Hepatocyte (in vitro differentiated cells): ENCODE measurements around the gene KXD1. TPM values are rescaled to one million over a fixed set of nuclear protein-coding genes. Genes with fewer than 3 reads are reported as not detected.

Source experiments
- DNase-seq: peaks from one replicate; pipeline ENCODE4 v3.0.0-alpha.2; 2016; ENCODE audit warnings: low spot score
- H2AFZ ChIP-seq: fragments of 200-600 bp; sonication (generic); 2 replicates; pipeline ENCODE4 v1.6.0; 2016; ENCODE audit warnings: antibody characterized with exemption, mild to moderate bottlenecking
- H3K27ac ChIP-seq: fragments of 200-600 bp; sonication (generic); 2 replicates; pipeline ENCODE4 v1.5.1; 2016; ENCODE audit warnings: mild to moderate bottlenecking
- H3K27me3 ChIP-seq: fragments of 200-600 bp; sonication (generic); 2 replicates; pipeline ENCODE4 v1.6.1; 2016
- H3K36me3 ChIP-seq: fragments of 200-600 bp; sonication (generic); replicated peaks from 2 replicates; pipeline ENCODE4 v1.5.1; 2016; ENCODE audit warnings: low read depth; ENCODE audit not compliant: insufficient read depth
- H3K4me1 ChIP-seq: fragments of 200-600 bp; sonication (generic); 2 replicates; pipeline ENCODE4 v1.5.1; 2016; ENCODE audit warnings: mild to moderate bottlenecking, moderate library complexity; ENCODE audit not compliant: insufficient read depth
- H3K4me2 ChIP-seq: fragments of 200-600 bp; sonication (generic); 2 replicates; pipeline ENCODE4 v1.6.0; 2016
- H3K4me3 ChIP-seq: fragments of 200-600 bp; sonication (generic); 2 replicates; pipeline ENCODE4 v1.5.1; 2016; ENCODE audit warnings: mild to moderate bottlenecking
- H3K79me2 ChIP-seq: fragments of 200-600 bp; sonication (generic); 2 replicates; pipeline ENCODE4 v1.6.0; 2017; ENCODE audit warnings: mild to moderate bottlenecking
- H3K9me2 ChIP-seq: fragments of 200-600 bp; sonication (generic); replicated peaks from 2 replicates; pipeline ENCODE4 v1.6.0; 2017; ENCODE audit warnings: mild to moderate bottlenecking; ENCODE audit not compliant: insufficient read depth
- H3K9me3 ChIP-seq: fragments of 200-600 bp; sonication (generic); 2 replicates; pipeline ENCODE4 v1.5.1; 2016; ENCODE audit warnings: low read depth, mild to moderate bottlenecking
- H4K20me1 ChIP-seq: fragments of 200-600 bp; sonication (generic); 2 replicates; pipeline ENCODE4 v1.6.0; 2016; ENCODE audit warnings: mild to moderate bottlenecking; ENCODE audit not compliant: insufficient read depth, poor library complexity, severe bottlenecking
- EZH2 ChIP-seq: fragments of 200-600 bp; sonication (generic); IDR thresholded peaks from 2 replicates; pipeline ENCODE4 v1.6.1; 2016; ENCODE audit warnings: antibody characterized with exemption, mild to moderate bottlenecking, borderline replicate concordance
- EZH2phosphoT487 ChIP-seq: fragments of 200-600 bp; sonication (generic); IDR thresholded peaks from one replicate; pipeline ENCODE4 v1.6.1; 2018; ENCODE audit warnings: antibody characterized with exemption, mild to moderate bottlenecking, low read depth, moderate library complexity; ENCODE audit not compliant: unreplicated experiment, severe bottlenecking
- WGBS: methylation state at CpG from one replicate; pipeline ENCODE4 v1.1.6; 2016; ENCODE audit warnings: low lambda C conversion rate; ENCODE audit errors: missing lambda C conversion rate; 5-methylcytosine and 5-hydroxymethylcytosine counted together
- polyA plus RNA-seq: library from polyadenylated mRNA; unstranded; fragments of >200 nt; fragmentation: Nextera tagmentation; extraction: Ambion mirVana; gene quantifications from 2 replicates; pipeline ENCODE4 v1.2.1, GENCODE V29; 2016
- total RNA-seq: library from RNA; depleted of rRNA; stranded (reverse); fragments of >200 nt; gene quantifications from 2 replicates; pipeline ENCODE4 v1.2.3, GENCODE V29; 2014
- TF ChIP-seq, protein P1 (sequence below): fragments of 200-600 bp; sonication (generic); IDR thresholded peaks from 2 replicates; pipeline ENCODE4 v1.5.1; 2016; ENCODE audit warnings: antibody characterized with exemption, mild to moderate bottlenecking; ENCODE audit not compliant: poor library complexity

The KXD1 gene
- total and polyA plus RNA-seq, 2 experiments from 2014 or later, result 76.3 to 89.2 TPM

- no peaks in the 10 kb centered on the region for H3K27me3 ChIP-seq
- no peak overlapping the region for H3K27ac ChIP-seq
- H3K4me3 ChIP-seq, result no peak overlapping the region
- H4K20me1 ChIP-seq, result peaks cover 2% of the 10 kb centered on the region
- H3K9me3 ChIP-seq, result no peaks in the 10 kb centered on the region
- no peak overlapping the region for H2AFZ ChIP-seq
- no peak overlapping the region for H3K4me2 ChIP-seq
- no peak for DNase-seq
- 85% methylated on average over 14 of the region's 14 CpGs for WGBS
- H3K4me1 ChIP-seq, result peaks cover 6% of the 10 kb centered on the region
- H3K9me2 ChIP-seq, result no peaks in the 10 kb centered on the region
- H3K79me2 ChIP-seq, result peaks cover 32% of the 10 kb centered on the region
- H3K36me3 ChIP-seq, result no peaks in the 10 kb centered on the region
- TF ChIP-seq, protein P1, sequence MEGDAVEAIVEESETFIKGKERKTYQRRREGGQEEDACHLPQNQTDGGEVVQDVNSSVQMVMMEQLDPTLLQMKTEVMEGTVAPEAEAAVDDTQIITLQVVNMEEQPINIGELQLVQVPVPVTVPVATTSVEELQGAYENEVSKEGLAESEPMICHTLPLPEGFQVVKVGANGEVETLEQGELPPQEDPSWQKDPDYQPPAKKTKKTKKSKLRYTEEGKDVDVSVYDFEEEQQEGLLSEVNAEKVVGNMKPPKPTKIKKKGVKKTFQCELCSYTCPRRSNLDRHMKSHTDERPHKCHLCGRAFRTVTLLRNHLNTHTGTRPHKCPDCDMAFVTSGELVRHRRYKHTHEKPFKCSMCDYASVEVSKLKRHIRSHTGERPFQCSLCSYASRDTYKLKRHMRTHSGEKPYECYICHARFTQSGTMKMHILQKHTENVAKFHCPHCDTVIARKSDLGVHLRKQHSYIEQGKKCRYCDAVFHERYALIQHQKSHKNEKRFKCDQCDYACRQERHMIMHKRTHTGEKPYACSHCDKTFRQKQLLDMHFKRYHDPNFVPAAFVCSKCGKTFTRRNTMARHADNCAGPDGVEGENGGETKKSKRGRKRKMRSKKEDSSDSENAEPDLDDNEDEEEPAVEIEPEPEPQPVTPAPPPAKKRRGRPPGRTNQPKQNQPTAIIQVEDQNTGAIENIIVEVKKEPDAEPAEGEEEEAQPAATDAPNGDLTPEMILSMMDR, result no peak
- no peak for TF ChIP-seq EZH2
- no peak for TF ChIP-seq EZH2phosphoT487
These were observed 4.4 kb downstream of the KXD1 start for GRCh38 chr19:18562086-18562485.

DNA sequence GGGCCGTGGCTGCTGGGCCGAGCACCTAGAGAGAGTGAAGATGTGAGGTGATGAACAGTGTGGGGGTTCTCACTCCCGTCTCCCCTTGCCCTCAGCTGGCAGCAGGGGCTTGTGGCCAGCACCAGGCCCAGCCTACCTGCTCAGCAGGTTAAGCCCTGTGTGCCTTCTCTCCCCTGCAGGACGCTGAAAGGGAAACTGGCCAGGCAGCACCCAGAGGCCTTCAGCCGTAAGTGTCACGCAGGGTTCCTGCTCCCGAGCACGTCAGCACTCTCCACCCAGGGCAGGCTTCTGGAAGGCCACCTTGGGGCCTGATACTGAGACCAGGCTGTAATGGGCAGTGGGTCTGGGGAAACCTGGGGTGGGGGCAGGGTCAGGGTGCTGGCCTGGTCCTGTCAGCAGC, 9.3 kb downstream of the KXD1 start:
- H3K27me3 ChIP-seq, result no peaks in the 10 kb centered on the region
- TF ChIP-seq, protein P1, result no peak
- TF ChIP-seq EZH2, result no peak
- TF ChIP-seq EZH2phosphoT487, result no peak
- H4K20me1 ChIP-seq, result no peaks in the 10 kb centered on the region
- H3K4me3 ChIP-seq, result no peak overlapping the region
- no peak overlapping the region for H3K4me2 ChIP-seq
- H2AFZ ChIP-seq, result no peak overlapping the region
- H3K9me3 ChIP-seq, result no peaks in the 10 kb centered on the region
- DNase-seq, result no peak
- no peaks in the 10 kb centered on the region for H3K36me3 ChIP-seq
- H3K79me2 ChIP-seq, result peaks cover 2% of the 10 kb centered on the region
- WGBS, result 97% methylated on average over 8 of the region's 8 CpGs
- no peaks in the 10 kb centered on the region for H3K9me2 ChIP-seq
- no peaks in the 10 kb centered on the region for H3K4me1 ChIP-seq
- no peak overlapping the region for H3K27ac ChIP-seq

DNA sequence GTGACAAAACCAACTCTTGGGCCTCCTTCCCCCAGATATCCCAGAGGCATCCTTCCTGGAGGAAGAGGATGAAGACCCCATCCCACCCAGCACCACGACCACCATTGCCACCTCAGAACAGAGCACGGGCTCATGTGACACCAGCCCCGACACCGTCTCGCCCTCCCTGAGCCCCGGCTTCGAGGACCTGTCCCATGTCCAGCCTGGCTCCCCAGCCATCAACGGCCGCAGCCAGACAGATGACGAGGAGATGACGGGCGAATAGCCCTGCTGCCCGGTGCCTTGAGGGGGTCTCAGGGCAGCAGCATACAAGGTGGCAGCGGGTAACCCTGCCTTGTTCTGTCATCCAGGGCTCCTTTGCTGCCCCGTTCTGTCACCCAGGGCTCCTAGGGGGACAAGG, 10.7 kb downstream of the KXD1 start:
- Histone ChIP-seq H3K27me3 (no peaks in the 10 kb centered on the region), H3K27ac (no peak overlapping the region), H3K36me3 (no peaks in the 10 kb centered on the region), H3K9me3 (no peaks in the 10 kb centered on the region), H3K9me2 (no peaks in the 10 kb centered on the region), H3K4me2 (no peak overlapping the region), H3K4me3 (no peak overlapping the region), H3K79me2 (peaks cover 16% of the 10 kb centered on the region), H4K20me1 (peaks cover 13% of the 10 kb centered on the region), H2AFZ (no peak overlapping the region), H3K4me1 (peaks cover 11% of the 10 kb centered on the region)
- WGBS, result 100% methylated on average over 15 of the region's 15 CpGs
- TF ChIP-seq EZH2phosphoT487 (no peak), EZH2 (no peak)
- TF ChIP-seq, protein P1, result no peak
- no peak for DNase-seq
